ENCODE results near the gene F8.

DNA sequence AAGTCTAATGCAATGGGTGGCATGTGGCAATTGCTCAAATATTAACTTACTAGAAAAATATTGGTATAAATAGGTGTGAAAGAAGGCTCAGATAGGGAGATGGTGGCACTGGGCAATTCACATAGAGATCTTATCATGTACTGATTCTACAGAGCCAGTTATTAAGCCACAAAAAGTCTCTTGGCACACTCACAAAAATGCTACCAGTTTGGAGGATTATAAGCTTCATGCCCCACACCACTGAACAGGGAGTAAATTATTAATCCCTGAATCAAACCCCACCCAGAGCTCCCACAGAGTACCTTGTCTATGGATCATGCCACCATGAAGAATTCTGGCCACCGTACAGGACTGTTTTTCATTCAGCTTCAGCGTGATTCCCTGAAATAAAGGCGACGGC, 231.1 kb downstream of the F8 start:
- TF ChIP-seq, protein P1, sequence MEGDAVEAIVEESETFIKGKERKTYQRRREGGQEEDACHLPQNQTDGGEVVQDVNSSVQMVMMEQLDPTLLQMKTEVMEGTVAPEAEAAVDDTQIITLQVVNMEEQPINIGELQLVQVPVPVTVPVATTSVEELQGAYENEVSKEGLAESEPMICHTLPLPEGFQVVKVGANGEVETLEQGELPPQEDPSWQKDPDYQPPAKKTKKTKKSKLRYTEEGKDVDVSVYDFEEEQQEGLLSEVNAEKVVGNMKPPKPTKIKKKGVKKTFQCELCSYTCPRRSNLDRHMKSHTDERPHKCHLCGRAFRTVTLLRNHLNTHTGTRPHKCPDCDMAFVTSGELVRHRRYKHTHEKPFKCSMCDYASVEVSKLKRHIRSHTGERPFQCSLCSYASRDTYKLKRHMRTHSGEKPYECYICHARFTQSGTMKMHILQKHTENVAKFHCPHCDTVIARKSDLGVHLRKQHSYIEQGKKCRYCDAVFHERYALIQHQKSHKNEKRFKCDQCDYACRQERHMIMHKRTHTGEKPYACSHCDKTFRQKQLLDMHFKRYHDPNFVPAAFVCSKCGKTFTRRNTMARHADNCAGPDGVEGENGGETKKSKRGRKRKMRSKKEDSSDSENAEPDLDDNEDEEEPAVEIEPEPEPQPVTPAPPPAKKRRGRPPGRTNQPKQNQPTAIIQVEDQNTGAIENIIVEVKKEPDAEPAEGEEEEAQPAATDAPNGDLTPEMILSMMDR (IDR thresholded peaks at IDR 0.05): no peak
- TF ChIP-seq POLR2A (IDR thresholded peaks at IDR 0.05): no peak
